Smooth muscle cell of the pulmonary artery (primary cell): ENCODE data around the gene RNU1-3. TPM values are rescaled to one million over a fixed set of nuclear protein-coding genes. Genes with fewer than 3 reads are reported as not detected.

Source experiments
- total RNA-seq: library from RNA; depleted of rRNA; stranded (reverse); fragments of >200 nt; gene quantifications from 2 replicates; pipeline ENCODE4 v1.2.3, GENCODE V29; 2014

The RNU1-3 gene
- total RNA-seq: under 0.01 TPM in 2 replicates

GRCh38 chr1:16666502-16667413 lies at the start of gene RNU1-3:
Gene RNU1-3 (minus strand): TSS chr1:16666948.

Other genes with a start within 250 kb of the RNU1-3 start
- not detected in 2 replicates for gene SPATA21, start 229.5 kb downstream of the RNU1-3 start, total RNA-seq
- 78.7 and 87.7 TPM in 2 replicates for gene NECAP2, start 226.2 kb downstream of the RNU1-3 start, total RNA-seq
- gene RNU1-1, start 152.7 kb downstream of the RNU1-3 start, total RNA-seq: under 0.01 TPM in 2 replicates
- gene NBPF1, start 53.4 kb downstream of the RNU1-3 start, total RNA-seq: 23.8 and 51.3 TPM in 2 replicates
- gene RNU1-4, start 73.6 kb upstream of the RNU1-3 start, total RNA-seq: under 0.01 TPM in 2 replicates
- under 0.01 TPM in 2 replicates for gene RNU1-2, start 229.0 kb upstream of the RNU1-3 start, total RNA-seq